Neural progenitor cell (in vitro differentiated cells): ENCODE measurements around the gene RAPH1. TPM values are rescaled to one million over a fixed set of nuclear protein-coding genes. Genes with fewer than 3 reads are reported as not detected.

Experiments used
- DNase-seq: peaks from one replicate; pipeline ENCODE4 v3.0.0-alpha.2; 2016; ENCODE audit warnings: low spot score
- H2AFZ ChIP-seq: fragments of 200-600 bp; sonication (generic); replicated peaks from 2 replicates; pipeline ENCODE4 v1.6.1; 2016; ENCODE audit warnings: antibody characterized with exemption
- H3F3A ChIP-seq: fragments of 200-600 bp; sonication (generic); 2 replicates; pipeline ENCODE4 v1.6.1; 2016; ENCODE audit warnings: antibody characterized with exemption, low read depth
- H3K27ac ChIP-seq: fragments of 200-600 bp; sonication (generic); 2 replicates; pipeline ENCODE4 v1.5.1; 2016; ENCODE audit warnings: mild to moderate bottlenecking
- H3K27me3 ChIP-seq: fragments of 200-600 bp; sonication (generic); 2 replicates; pipeline ENCODE4 v1.6.1; 2016; ENCODE audit warnings: mild to moderate bottlenecking, moderate library complexity
- H3K36me3 ChIP-seq: fragments of 200-600 bp; sonication (generic); 2 replicates; pipeline ENCODE4 v1.5.1; 2016
- H3K4me1 ChIP-seq: fragments of 200-600 bp; sonication (generic); 2 replicates; pipeline ENCODE4 v1.6.1; 2016; ENCODE audit warnings: mixed run types
- H3K4me2 ChIP-seq: fragments of 200-600 bp; sonication (generic); 2 replicates; pipeline ENCODE4 v1.6.1; 2016
- H3K4me3 ChIP-seq: fragments of 200-600 bp; sonication (generic); 2 replicates; pipeline ENCODE4 v1.5.1; 2016
- H3K79me2 ChIP-seq: fragments of 200-600 bp; sonication (generic); 2 replicates; pipeline ENCODE4 v1.6.1; 2016; ENCODE audit warnings: low read depth
- H3K9ac ChIP-seq: fragments of 200-600 bp; sonication (generic); 2 replicates; pipeline ENCODE4 v1.6.1; 2016
- H3K9me3 ChIP-seq: fragments of 200-600 bp; sonication (generic); 2 replicates; pipeline ENCODE4 v1.5.1; 2016; ENCODE audit warnings: low read depth
- H4K20me1 ChIP-seq: fragments of 200-600 bp; sonication (generic); 2 replicates; pipeline ENCODE4 v1.6.1; 2016; ENCODE audit warnings: low read depth
- H3K27ac Mint-ChIP-seq: 3 replicates; pipeline ENCODE4 v1.8.0; 2021; ENCODE audit warnings: mixed read lengths
- H3K27me3 Mint-ChIP-seq: 2 replicates; pipeline ENCODE4 v1.8.0; 2022; ENCODE audit warnings: low read depth, mild to moderate bottlenecking, inconsistent platforms, moderate library complexity, mixed read lengths; ENCODE audit not compliant: insufficient read depth
- H3K36me3 Mint-ChIP-seq: 3 replicates; pipeline ENCODE4 v1.8.0; 2021; ENCODE audit warnings: mixed read lengths
- H3K4me1 Mint-ChIP-seq: 3 replicates; pipeline ENCODE4 v1.8.0; 2021; ENCODE audit warnings: mixed read lengths
- H3K4me3 Mint-ChIP-seq: 3 replicates; pipeline ENCODE4 v1.8.0; 2021; ENCODE audit warnings: mild to moderate bottlenecking, moderate library complexity, mixed read lengths
- H3K9me3 Mint-ChIP-seq: 3 replicates; pipeline ENCODE4 v1.8.0; 2020; ENCODE audit warnings: mixed read lengths
- CTCF ChIP-seq: fragments of 200-600 bp; sonication (generic); IDR thresholded peaks from 2 replicates; pipeline ENCODE4 v1.5.1; 2017; ENCODE audit warnings: antibody characterized with exemption, mild to moderate bottlenecking
- EZH2 ChIP-seq: fragments of 200-600 bp; sonication (generic); IDR thresholded peaks from 2 replicates; pipeline ENCODE4 v1.6.1; 2017; ENCODE audit warnings: antibody characterized with exemption, mild to moderate bottlenecking, moderate library complexity
- EZH2phosphoT487 ChIP-seq: fragments of 200-600 bp; sonication (generic); IDR thresholded peaks from 2 replicates; pipeline ENCODE4 v1.6.1; 2017; ENCODE audit warnings: antibody characterized with exemption
- total RNA-seq: library from RNA; depleted of rRNA; stranded (reverse); fragments of >200 nt; gene quantifications from 2 replicates; pipeline ENCODE4 v1.2.3, GENCODE V29; 2015; ENCODE audit warnings: low replicate concordance

Gene RAPH1
- total RNA-seq, 1 donor from 2014 or later, result 11.2 TPM

GRCh38 chr2:203346612-203347011, 188.5 kb downstream of the RAPH1 start:
- H3K4me2 ChIP-seq, result no peak overlapping the region
- no peak overlapping the region for H3K27ac ChIP-seq
- peaks cover 100% of the 10 kb centered on the region for H3K79me2 ChIP-seq
- no peaks in the 10 kb centered on the region for H3K9me3 Mint-ChIP-seq
- no peaks in the 10 kb centered on the region for H3K9me3 ChIP-seq
- no peak for DNase-seq
- no peak overlapping the region for H3K9ac ChIP-seq
- H2AFZ ChIP-seq, result no peak overlapping the region
- H3K4me3 ChIP-seq, result no peak overlapping the region
- no peak for TF ChIP-seq CTCF
- TF ChIP-seq EZH2phosphoT487, result no peak
- no peak for TF ChIP-seq EZH2
- peaks cover 64% of the 10 kb centered on the region for H3K36me3 Mint-ChIP-seq
- peaks cover 3% of the 10 kb centered on the region for H3K36me3 ChIP-seq
- H3K27me3 ChIP-seq, result no peaks in the 10 kb centered on the region
- H3F3A ChIP-seq, result no peaks in the 10 kb centered on the region
- H3K4me1 Mint-ChIP-seq, result no peaks in the 10 kb centered on the region
- H3K4me3 Mint-ChIP-seq, result no peak overlapping the region
- H3K27ac Mint-ChIP-seq, result no peak overlapping the region
- H3K27me3 Mint-ChIP-seq, result peaks cover 2% of the 10 kb centered on the region
- H3K4me1 ChIP-seq, result no peaks in the 10 kb centered on the region
- peaks cover 44% of the 10 kb centered on the region for H4K20me1 ChIP-seq

- Mint-ChIP-seq H3K27me3 (peaks cover 2% of the 10 kb centered on the region), H3K4me1 (peaks cover 2% of the 10 kb centered on the region)
- H3K4me2 ChIP-seq, result no peak overlapping the region
Measured at GRCh38 chr2:203344667-203345066, 190.4 kb downstream of the RAPH1 start.

More at GRCh38 chr2:203344667-203345066, 190.4 kb downstream of the RAPH1 start:
- TF ChIP-seq EZH2phosphoT487 (no peak), EZH2 (no peak), CTCF (no peak)
- Histone ChIP-seq H3K4me1 (peaks cover 15% of the 10 kb centered on the region), H4K20me1 (peaks cover 53% of the 10 kb centered on the region), H3K27me3 (no peaks in the 10 kb centered on the region), H3K27ac (no peak overlapping the region), H3K9ac (no peak overlapping the region), H3K79me2 (peaks cover 100% of the 10 kb centered on the region), H3K9me3 (no peaks in the 10 kb centered on the region), H2AFZ (no peak overlapping the region), H3K4me3 (no peak overlapping the region), H3K36me3 (peaks cover 2% of the 10 kb centered on the region), H3F3A (no peaks in the 10 kb centered on the region)
- H3K27ac Mint-ChIP-seq, result no peak overlapping the region
- DNase-seq, result no peak
- peaks cover 62% of the 10 kb centered on the region for H3K36me3 Mint-ChIP-seq
- H3K9me3 Mint-ChIP-seq, result no peaks in the 10 kb centered on the region
- no peak overlapping the region for H3K4me3 Mint-ChIP-seq

Other genes with a start within 250 kb of the RAPH1 start
- gene ABI2, start 206.9 kb downstream of the RAPH1 start, total RNA-seq, result 161 and 168 TPM in 2 replicates
- not detected in 2 replicates for gene CD28, start 171.3 kb upstream of the RAPH1 start, total RNA-seq